B cell (primary cell): ENCODE data around the gene FUCA2. TPM values are rescaled to one million over a fixed set of nuclear protein-coding genes. Genes with fewer than 3 reads are reported as not detected.
A peak's percentile ranks its signal among the peaks of the same experiment; 100 is the strongest.

Source experiments
- ATAC-seq: fragments of 200-7000 bp; cut with Tn5 transposase; one replicate; pipeline ENCODE4 v1.10.0; 2021; ENCODE audit warnings: low read depth, mild to moderate bottlenecking, moderate number of reproducible peaks, moderate library complexity
- CTCF ChIA-PET: fragments of 350-600 bp; sonication (Branson Sonifier 250); formaldehyde crosslinking; loops from one replicate; lab custom pipeline; 2021; ENCODE audit warnings: antibody characterized with exemption, inconsistent platforms; lab: Charles Lee
- POLR2A ChIA-PET: fragments of 350-600 bp; sonication (Branson Sonifier 250); formaldehyde crosslinking; loops from one replicate; lab custom pipeline; 2021; ENCODE audit warnings: antibody characterized with exemption; lab: Charles Lee
- DNase-seq: peaks from one replicate; pipeline ENCODE4 v3.0.0; 2013
- H2AFZ ChIP-seq: 2 replicates; pipeline ENCODE4 v1.6.1; 2012; ENCODE audit warnings: mild to moderate bottlenecking, low read depth, low read length; ENCODE audit not compliant: insufficient read depth, poor library complexity, severe bottlenecking
- H3K27ac ChIP-seq, 2 donors: 1 replicate in 1 of 2; 2 replicates in 1 of 2; pipeline ENCODE4 v1.5.1; 2012 to 2013; ENCODE audit warnings: low read length in 2 of 2, mild to moderate bottlenecking in 2 of 2, moderate library complexity in 1 of 2
- H3K27me3 ChIP-seq, 4 experiments: fragments of 200-600 bp in 1 of 4; sonication (generic) in 1 of 4; replicated peaks in 1 of 4; 1 replicate in 2 of 4; 2 replicates in 2 of 4; pipeline versions ENCODE4 v1.6.1 to v1.7.0; 2013 to 2016; ENCODE audit warnings: low read length in 3 of 4, mild to moderate bottlenecking in 2 of 4, mixed read lengths in 1 of 4, moderate library complexity in 1 of 4; ENCODE audit not compliant: insufficient read depth in 4 of 4, control insufficient read depth in 3 of 4; ENCODE audit errors: control extremely low read depth in 1 of 4
- H3K36me3 ChIP-seq, 2 experiments: replicated peaks in 1 of 2; 1 replicate in 1 of 2; 2 replicates in 1 of 2; pipeline versions ENCODE4 v1.6.1 to v1.7.1; 2013; ENCODE audit warnings: low read length in 1 of 2; ENCODE audit not compliant: insufficient read depth in 2 of 2, control insufficient read depth in 1 of 2; ENCODE audit errors: control extremely low read depth in 1 of 2, extremely low read depth in 1 of 2
- H3K4me1 ChIP-seq, 2 donors: fragments of 200-600 bp in 1 of 2; sonication (generic) in 1 of 2; 1 replicate in 1 of 2; 2 replicates in 1 of 2; pipeline versions ENCODE4 v1.5.1 to v1.6.1; 2013 to 2017; ENCODE audit warnings: low read length in 2 of 2; ENCODE audit not compliant: control insufficient read depth in 2 of 2, insufficient read depth in 2 of 2
- H3K4me2 ChIP-seq: replicated peaks from 2 replicates; pipeline ENCODE3; 2012; ENCODE audit warnings: mild to moderate bottlenecking, low read depth, low read length; ENCODE audit not compliant: poor library complexity, severe bottlenecking
- H3K4me3 ChIP-seq, 5 experiments: fragments of 200-600 bp in 1 of 5; sonication (generic) in 1 of 5; 1 replicate in 3 of 5; 2 replicates in 2 of 5; pipeline versions ENCODE4 v1.5.1 to v1.7.0; 2011 to 2016; ENCODE audit warnings: low read length in 4 of 5, mild to moderate bottlenecking in 4 of 5, low read depth in 2 of 5, control low read depth in 1 of 5, moderate library complexity in 1 of 5; ENCODE audit not compliant: insufficient read depth in 1 of 5; ENCODE audit errors: control extremely low read depth in 1 of 5, extremely low read depth in 1 of 5
- H3K79me2 ChIP-seq: fragments of 200-600 bp; sonication (generic); one replicate; pipeline ENCODE4 v1.6.0; 2016; ENCODE audit warnings: low read length; ENCODE audit not compliant: control insufficient read depth, insufficient read depth
- H3K9ac ChIP-seq: fragments of 200-600 bp; sonication (generic); 2 replicates; pipeline ENCODE4 v1.6.1; 2017; ENCODE audit warnings: mild to moderate bottlenecking, low read length, moderate library complexity
- H3K9me3 ChIP-seq, 3 donors: one replicate each; pipeline versions ENCODE4 v1.6.1 to v1.7.1; 2013; ENCODE audit warnings: low read length in 2 of 3; ENCODE audit not compliant: control insufficient read depth in 2 of 3, insufficient read depth in 1 of 3; ENCODE audit errors: control extremely low read depth in 1 of 3
- H4K20me1 ChIP-seq: 2 replicates; pipeline ENCODE4 v1.6.0; 2012; ENCODE audit warnings: mild to moderate bottlenecking, low read length; ENCODE audit not compliant: insufficient read depth, control insufficient read depth, poor library complexity, severe bottlenecking
- H3K27ac Mint-ChIP-seq: one replicate; pipeline ENCODE4 v1.8.0; 2021; ENCODE audit warnings: mixed read lengths
- H3K27me3 Mint-ChIP-seq: one replicate; pipeline ENCODE4 v1.8.0; 2021; ENCODE audit warnings: mixed read lengths
- H3K4me1 Mint-ChIP-seq: one replicate; pipeline ENCODE4 v1.8.0; 2021; ENCODE audit warnings: mixed read lengths
- H3K4me3 Mint-ChIP-seq: one replicate; pipeline ENCODE4 v1.8.0; 2021; ENCODE audit warnings: mixed read lengths
- H3K9me3 Mint-ChIP-seq: one replicate; pipeline ENCODE4 v1.8.0; 2022; ENCODE audit warnings: mixed read lengths; ENCODE audit not compliant: insufficient read depth
- EZH2 ChIP-seq: IDR thresholded peaks from 2 replicates; pipeline ENCODE4 v1.6.1; 2012; ENCODE audit warnings: borderline replicate concordance, low read depth, mild to moderate bottlenecking, moderate library complexity, low read length; ENCODE audit not compliant: insufficient read depth, poor library complexity, severe bottlenecking
- WGBS: methylation state at CpG from one replicate; pipeline ENCODE4 v1.1.5; 2013; ENCODE audit warnings: missing lambda C conversion rate; ENCODE audit not compliant: insufficient coverage; 5-methylcytosine and 5-hydroxymethylcytosine counted together
- intact Hi-C: fragments of 100-400 bp; cut with micrococcal nuclease; formaldehyde crosslinking; loops from one replicate; pipeline ENCODE4 v1.10.0; 2022
- polyA plus RNA-seq: library from polyadenylated mRNA; depleted of rRNA; stranded (reverse); fragments of >200 nt; gene quantifications from 2 replicates; pipeline ENCODE4 v1.2.3, GENCODE V29; 2012
- total RNA-seq, 2 donors: library from RNA; stranded (reverse); fragments of 120-200 nt in 1 of 2; gene quantifications; 1 replicate in 1 of 2; 2 replicates in 1 of 2; pipeline versions ENCODE4 v1.2.3 to v1.2.4, GENCODE V29; 2013 to 2022
- TF ChIP-seq, protein P1 (sequence below): fragments of 200-600 bp; IDR thresholded peaks from one replicate; pipeline ENCODE4 v1.8.0; 2022; ENCODE audit warnings: antibody characterized with exemption, mild to moderate bottlenecking

Gene FUCA2
- total and polyA plus RNA-seq, 2 donors (not counting 1 experiment from before 2014, with no cell fraction given) = 3.6 to 8.3 TPM

DNA sequence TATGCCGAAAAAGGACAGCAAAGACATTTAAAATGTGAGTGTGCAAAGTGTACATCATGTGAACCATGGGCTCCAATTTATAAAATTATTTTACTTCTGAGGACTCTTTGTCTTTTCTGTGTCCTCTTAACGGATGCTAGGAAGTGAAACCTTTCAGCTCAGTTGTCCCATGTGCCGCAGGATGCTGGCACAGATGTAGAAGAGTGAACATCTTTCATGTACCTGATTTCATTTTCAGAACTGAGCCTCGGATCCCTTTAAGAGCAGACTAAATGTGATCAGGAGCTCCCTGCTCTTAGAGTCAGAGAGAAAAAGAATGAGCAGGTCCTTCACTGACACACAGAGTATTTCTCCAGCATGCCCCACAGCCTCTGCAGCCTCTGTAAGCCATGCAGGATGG lies 27.6 kb upstream of the FUCA2 start:
- no peak overlapping the region for H3K9ac ChIP-seq
- H3K27ac ChIP-seq = no peak overlapping the region
- H3K4me2 ChIP-seq = no peak overlapping the region
- no peaks in the 10 kb centered on the region for H3K9me3 Mint-ChIP-seq
- H3K9me3 ChIP-seq = no peaks in the 10 kb centered on the region
- POLR2A ChIA-PET = no interaction called here
- H3K27ac Mint-ChIP-seq = no peak overlapping the region
- peaks cover 28 to 39% of the 10 kb centered on the region in 2 donors for H3K4me1 ChIP-seq
- H4K20me1 ChIP-seq = no peaks in the 10 kb centered on the region
- ATAC-seq (no peak), DNase-seq (no peak)
- TF ChIP-seq, protein P1, sequence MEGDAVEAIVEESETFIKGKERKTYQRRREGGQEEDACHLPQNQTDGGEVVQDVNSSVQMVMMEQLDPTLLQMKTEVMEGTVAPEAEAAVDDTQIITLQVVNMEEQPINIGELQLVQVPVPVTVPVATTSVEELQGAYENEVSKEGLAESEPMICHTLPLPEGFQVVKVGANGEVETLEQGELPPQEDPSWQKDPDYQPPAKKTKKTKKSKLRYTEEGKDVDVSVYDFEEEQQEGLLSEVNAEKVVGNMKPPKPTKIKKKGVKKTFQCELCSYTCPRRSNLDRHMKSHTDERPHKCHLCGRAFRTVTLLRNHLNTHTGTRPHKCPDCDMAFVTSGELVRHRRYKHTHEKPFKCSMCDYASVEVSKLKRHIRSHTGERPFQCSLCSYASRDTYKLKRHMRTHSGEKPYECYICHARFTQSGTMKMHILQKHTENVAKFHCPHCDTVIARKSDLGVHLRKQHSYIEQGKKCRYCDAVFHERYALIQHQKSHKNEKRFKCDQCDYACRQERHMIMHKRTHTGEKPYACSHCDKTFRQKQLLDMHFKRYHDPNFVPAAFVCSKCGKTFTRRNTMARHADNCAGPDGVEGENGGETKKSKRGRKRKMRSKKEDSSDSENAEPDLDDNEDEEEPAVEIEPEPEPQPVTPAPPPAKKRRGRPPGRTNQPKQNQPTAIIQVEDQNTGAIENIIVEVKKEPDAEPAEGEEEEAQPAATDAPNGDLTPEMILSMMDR = no peak
- no peak for TF ChIP-seq EZH2
- no peaks in the 10 kb centered on the region for H3K27me3 ChIP-seq
- WGBS = 89% methylated on average over 3 of the region's 4 CpGs
- no peaks in the 10 kb centered on the region for H3K79me2 ChIP-seq
- H3K4me3 ChIP-seq = no peak overlapping the region
- peaks cover 41% of the 10 kb centered on the region for H3K4me1 Mint-ChIP-seq
- no peaks in the 10 kb centered on the region for H3K27me3 Mint-ChIP-seq
- H3K36me3 ChIP-seq = no peaks in the 10 kb centered on the region
- no peak overlapping the region for H3K4me3 Mint-ChIP-seq
- intact Hi-C loops = loop anchor here (5.0 kb wide), 1 partner anchor 33 kb away; no protein-coding TSS in a partner anchor
- CTCF ChIA-PET = no interaction called here
- no peak overlapping the region for H2AFZ ChIP-seq

DNA sequence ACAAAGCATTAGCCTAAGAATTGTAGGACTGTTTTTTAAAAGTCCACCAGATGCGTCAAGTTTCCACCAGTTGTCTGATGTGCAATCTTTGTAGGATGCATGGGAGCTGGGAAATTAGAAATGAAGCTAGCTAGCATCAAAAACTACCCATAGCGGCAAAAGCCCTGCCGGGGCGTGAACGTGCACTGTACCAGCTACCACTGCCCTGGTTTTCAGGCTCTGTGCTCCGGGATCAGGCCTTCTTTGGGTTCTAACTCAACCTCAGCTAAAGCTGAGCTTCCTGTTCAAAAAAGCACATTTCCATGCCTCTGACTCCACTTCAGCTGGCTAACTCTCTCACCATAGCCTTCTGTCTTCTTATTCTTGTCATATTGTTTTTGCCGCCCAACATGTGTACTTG lies 26.9 kb upstream of the FUCA2 start:
- no peaks in the 10 kb centered on the region for H3K27me3 ChIP-seq
- H4K20me1 ChIP-seq = no peaks in the 10 kb centered on the region
- no peaks in the 10 kb centered on the region for H3K79me2 ChIP-seq
- intact Hi-C loops = loop anchor here (5.0 kb wide), 1 partner anchor 34 kb away; no protein-coding TSS in a partner anchor
- Mint-ChIP-seq H3K9me3 (no peaks in the 10 kb centered on the region), H3K27ac (no peak overlapping the region), H3K4me3 (peak overlapping the region; percentile 86), H3K4me1 (peaks cover 35% of the 10 kb centered on the region), H3K27me3 (no peaks in the 10 kb centered on the region)
- peaks cover 24 to 33% of the 10 kb centered on the region in 2 donors for H3K4me1 ChIP-seq
- ChIA-PET POLR2A (no interaction called here), CTCF (interaction anchor here (0.5 kb wide), 1 partner anchor 578 kb away, joined by 3 read pairs; no protein-coding TSS in a partner anchor)
- H3K27ac ChIP-seq = no peak overlapping the region
- no peak overlapping the region for H3K4me3 ChIP-seq
- H3K9me3 ChIP-seq = no peaks in the 10 kb centered on the region
- WGBS = 98% methylated on average over 5 of the region's 7 CpGs
- TF ChIP-seq EZH2 = no peak
- TF ChIP-seq, protein P1 = no peak
- H3K9ac ChIP-seq = no peak overlapping the region
- H3K36me3 ChIP-seq = no peaks in the 10 kb centered on the region
- ATAC-seq (no peak), DNase-seq (no peak)
- H3K4me2 ChIP-seq = no peak overlapping the region
- H2AFZ ChIP-seq = no peak overlapping the region
